Natural killer cell treated with Interleukin-12 subunit alpha and Interleukin-12 subunit beta and Interleukin-15 and Interleukin-18, amount 100 ng/mL, for 72 hours (primary cell): ENCODE results near the gene KRTAP10-7. TPM values are rescaled to one million over a fixed set of nuclear protein-coding genes. Genes with fewer than 3 reads are reported as not detected.
"Not testable (repeated sequence)": the region's sequence is repeated elsewhere in the genome, so short reads cannot be mapped to it uniquely, and the experiment has no call there.

Experiments
- ATAC-seq, 2 donors: fragments of 150-1000 bp; cut with Tn5 transposase in 1 of 2; sonication (Bioruptor Pico), chemical (Tn5 transposase) in 1 of 2; 2 replicates each; pipeline ENCODE4 v1.10.0; 2021
- DNase-seq: peaks from one replicate; pipeline ENCODE4 v3.0.0; 2022; ENCODE audit warnings: low spot score
- H3K27ac Mint-ChIP-seq, 2 donors: 1 replicate in 1 of 2; 2 replicates in 1 of 2; pipeline ENCODE4 v1.8.0; 2022; ENCODE audit warnings: mixed read lengths in 2 of 2, mild to moderate bottlenecking in 1 of 2, moderate library complexity in 1 of 2
- H3K27me3 Mint-ChIP-seq, 2 donors: 1 replicate in 1 of 2; 2 replicates in 1 of 2; pipeline ENCODE4 v1.8.0; 2022; ENCODE audit warnings: mixed read lengths in 2 of 2
- H3K36me3 Mint-ChIP-seq: one replicate; pipeline ENCODE4 v1.8.0; 2022; ENCODE audit warnings: mixed read lengths
- H3K4me1 Mint-ChIP-seq, 2 donors: 1 replicate in 1 of 2; 2 replicates in 1 of 2; pipeline ENCODE4 v1.8.0; 2022; ENCODE audit warnings: low read depth in 2 of 2, mixed read lengths in 2 of 2, mild to moderate bottlenecking in 1 of 2
- H3K4me3 Mint-ChIP-seq: one replicate; pipeline ENCODE4 v1.8.0; 2022; ENCODE audit warnings: mixed read lengths
- H3K9me3 Mint-ChIP-seq: 2 replicates; pipeline ENCODE4 v1.8.0; 2022; ENCODE audit warnings: mixed read lengths
- total RNA-seq, 2 donors: library from RNA; stranded (reverse); gene quantifications; one replicate each; pipeline ENCODE4 v1.2.3, GENCODE V29; 2022

KRTAP10-7 gene
- total RNA-seq, 2 donors from 2014 or later: not detected

- Mint-ChIP-seq H3K9me3 (no peaks in the 10 kb centered on the region), H3K27ac (no peak overlapping the region), H3K4me1 (peaks cover 0 to 7% of the 10 kb centered on the region in 2 donors), H3K27me3 (peaks cover 29 to 33% of the 10 kb centered on the region in 2 donors), H3K4me3 (no peak overlapping the region), H3K36me3 (no peaks in the 10 kb centered on the region)
- DNase-seq (no peak), ATAC-seq (peak in 1 of 2 donors; percentile 27)
Measured at GRCh38 chr21:44589586-44590305, 10.7 kb upstream of the KRTAP10-7 start.

DNA sequence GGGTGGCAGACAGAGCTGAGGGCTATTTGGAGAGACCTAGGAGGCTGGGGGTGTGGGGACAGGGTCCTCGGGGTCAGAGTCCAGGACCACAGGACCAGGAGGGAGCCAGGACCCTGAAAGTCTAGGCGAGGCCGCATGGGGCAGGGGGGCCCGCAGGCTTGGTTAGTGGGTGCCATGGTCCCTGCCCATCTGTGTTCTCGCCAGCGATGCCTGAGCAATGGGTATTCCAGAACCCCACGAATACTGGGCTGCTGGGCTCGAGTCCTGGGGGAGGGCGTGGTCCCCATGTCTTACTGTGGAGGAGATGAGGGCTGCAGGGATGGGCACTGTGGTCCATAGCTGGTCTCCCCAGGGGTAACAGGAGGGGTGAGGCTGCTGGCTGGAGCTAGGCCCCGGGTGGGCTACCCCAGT, 10.1 kb upstream of the KRTAP10-7 start:
- no peaks in the 10 kb centered on the region for H3K36me3 Mint-ChIP-seq
- no peak overlapping the region for H3K4me3 Mint-ChIP-seq
- peaks cover 0 to 7% of the 10 kb centered on the region in 2 donors for H3K4me1 Mint-ChIP-seq
- H3K27ac Mint-ChIP-seq: no peak overlapping the region
- peak in 1 of 2 donors; percentile 6 for ATAC-seq
- no peaks in the 10 kb centered on the region for H3K9me3 Mint-ChIP-seq
- no peak for DNase-seq
- H3K27me3 Mint-ChIP-seq: peaks cover 26 to 34% of the 10 kb centered on the region in 2 donors

DNA sequence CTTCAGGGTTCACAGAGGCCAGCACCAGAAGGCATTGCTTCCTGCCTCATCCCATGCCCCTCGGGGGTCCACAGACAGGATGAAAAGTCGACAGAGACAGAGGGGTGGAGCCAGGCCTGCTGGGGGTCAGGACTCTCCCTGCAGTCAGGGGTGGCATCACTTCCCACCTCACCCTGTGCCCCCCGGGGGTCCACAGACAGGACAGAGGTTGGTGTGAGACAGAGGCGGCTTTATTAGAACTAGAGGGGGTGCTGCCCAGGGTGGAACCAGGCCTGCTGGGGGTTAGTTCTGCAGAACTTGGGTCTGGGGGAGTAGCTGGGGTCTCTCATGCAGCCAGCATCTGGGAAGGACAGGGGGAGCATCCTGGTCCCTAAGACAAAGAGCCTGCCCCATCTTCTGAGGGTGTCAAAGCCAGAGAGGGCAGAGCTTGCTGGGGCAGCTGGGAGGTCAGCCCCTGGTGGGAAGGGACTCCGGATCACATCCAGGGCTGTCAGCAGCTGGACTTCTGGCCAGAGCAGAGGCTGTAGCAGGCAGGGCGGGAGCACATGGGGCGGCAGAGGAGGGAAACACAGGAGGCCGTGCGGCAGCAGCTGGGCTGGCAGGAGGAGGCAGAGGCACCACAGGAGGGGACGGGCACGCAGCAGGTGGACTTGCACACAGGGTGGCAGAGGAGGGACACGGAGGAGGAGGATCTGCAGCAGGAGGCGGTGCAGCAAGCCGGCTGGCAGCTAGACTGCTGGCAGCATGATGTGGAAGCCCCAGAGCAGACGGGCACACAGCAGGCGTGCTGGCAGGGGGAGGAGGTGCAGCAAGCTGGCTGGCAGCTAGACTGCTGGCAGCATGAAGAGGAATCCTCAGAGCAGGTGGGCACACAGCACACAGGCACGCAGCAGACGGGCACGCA, 9.2 kb upstream of the KRTAP10-7 start:
- not testable (repeated sequence) for DNase-seq, H3K9me3 Mint-ChIP-seq, H3K27ac Mint-ChIP-seq, H3K36me3 Mint-ChIP-seq, H3K4me1 Mint-ChIP-seq, H3K4me3 Mint-ChIP-seq
- peaks cover 19 to 30% of the 10 kb centered on the region in 2 donors for H3K27me3 Mint-ChIP-seq
- peak in 1 of 2 donors; percentile 38 for ATAC-seq

DNA sequence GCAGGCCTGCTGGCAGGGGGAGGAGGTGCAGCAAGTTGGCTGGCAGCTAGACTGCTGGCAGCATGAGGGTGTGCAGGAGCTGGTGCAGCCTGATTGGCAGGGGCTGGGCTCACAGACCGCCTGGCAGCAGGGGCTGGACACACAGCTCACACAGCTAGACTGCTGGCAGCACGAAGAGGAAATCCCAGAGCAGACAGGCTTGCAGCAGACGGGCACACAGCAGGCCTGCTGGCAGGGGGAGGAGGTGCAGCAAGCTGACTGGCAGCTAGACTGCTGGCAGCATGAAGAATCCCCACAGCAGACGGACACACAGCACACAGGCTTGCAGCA, 8.6 kb upstream of the KRTAP10-7 start:
- DNase-seq, ATAC-seq, H3K9me3 Mint-ChIP-seq, H3K36me3 Mint-ChIP-seq, H3K27ac Mint-ChIP-seq, H3K4me3 Mint-ChIP-seq, H3K4me1 Mint-ChIP-seq: not testable (repeated sequence)
- peaks cover 13 to 26% of the 10 kb centered on the region in 2 donors for H3K27me3 Mint-ChIP-seq

DNA sequence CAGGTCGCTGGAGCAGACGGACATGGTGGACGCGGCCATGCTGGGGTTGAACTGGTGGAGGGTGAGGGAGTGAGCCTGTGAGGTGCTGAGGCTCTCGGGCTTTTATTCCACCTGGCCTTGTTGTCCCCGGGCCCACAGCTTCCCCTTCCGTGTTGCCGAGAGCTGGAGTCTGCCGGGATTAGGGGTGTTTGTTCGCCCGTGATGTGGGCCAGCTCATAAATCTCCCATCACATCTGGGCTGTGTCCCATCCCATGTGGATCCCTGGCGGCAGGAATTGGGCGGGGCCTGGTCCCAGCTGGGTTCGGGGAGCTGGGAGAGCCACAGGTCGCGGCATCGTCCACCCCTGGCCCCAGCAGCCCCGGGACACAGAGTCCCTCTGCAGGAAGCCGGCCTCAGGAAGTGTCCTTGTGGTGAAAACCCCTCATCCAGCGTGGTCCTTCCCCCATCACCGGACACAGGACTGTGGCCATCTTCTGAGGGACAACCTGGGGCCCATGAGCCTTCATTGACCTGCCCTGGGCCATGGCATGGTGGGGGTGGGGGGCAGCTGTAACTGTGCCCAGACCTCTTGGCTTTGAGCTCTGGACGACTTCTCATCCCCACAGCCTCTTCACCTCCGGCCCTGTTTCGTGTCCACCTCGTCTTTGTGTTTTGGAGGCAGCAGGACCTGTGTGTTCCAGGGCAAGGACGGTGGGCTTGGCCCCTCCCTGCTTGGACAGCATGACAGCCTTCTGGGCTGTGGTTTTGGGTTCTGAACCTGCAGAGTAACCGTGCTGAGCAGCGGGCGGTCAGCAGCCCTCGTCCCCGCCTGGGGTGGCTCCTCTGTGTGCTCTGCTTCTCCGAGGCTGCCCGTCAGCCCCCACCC, 7.7 kb upstream of the KRTAP10-7 start, which contains the start of gene KRTAP10-6:
TSS of gene KRTAP10-6 (minus strand) at position 60 of the 866 bp plus-strand sequence. CDS start at position 39, 21 bp downstream.
- DNase-seq: no peak
- Mint-ChIP-seq H3K27ac (no peak within 1 kb of the TSS), H3K9me3 (no peaks in the 10 kb centered on the region), H3K36me3 (no peaks in the 10 kb centered on the region), H3K4me1 (peaks cover 0 to 7% of the 10 kb centered on the region in 2 donors), H3K27me3 (peaks cover 4 to 17% of the 10 kb centered on the region in 2 donors), H3K4me3 (no peak within 1 kb of the TSS)
- no peak for ATAC-seq

- Mint-ChIP-seq H3K4me1 (peaks cover 0 to 7% of the 10 kb centered on the region in 2 donors), H3K27me3 (peaks cover 8 to 21% of the 10 kb centered on the region in 2 donors), H3K27ac (no peak overlapping the region), H3K4me3 (no peak overlapping the region), H3K36me3 (no peaks in the 10 kb centered on the region), H3K9me3 (no peaks in the 10 kb centered on the region)
- no peak for DNase-seq
- ATAC-seq: no peak
Measured at GRCh38 chr21:44593598-44594405, 6.6 kb upstream of the KRTAP10-7 start.

DNA sequence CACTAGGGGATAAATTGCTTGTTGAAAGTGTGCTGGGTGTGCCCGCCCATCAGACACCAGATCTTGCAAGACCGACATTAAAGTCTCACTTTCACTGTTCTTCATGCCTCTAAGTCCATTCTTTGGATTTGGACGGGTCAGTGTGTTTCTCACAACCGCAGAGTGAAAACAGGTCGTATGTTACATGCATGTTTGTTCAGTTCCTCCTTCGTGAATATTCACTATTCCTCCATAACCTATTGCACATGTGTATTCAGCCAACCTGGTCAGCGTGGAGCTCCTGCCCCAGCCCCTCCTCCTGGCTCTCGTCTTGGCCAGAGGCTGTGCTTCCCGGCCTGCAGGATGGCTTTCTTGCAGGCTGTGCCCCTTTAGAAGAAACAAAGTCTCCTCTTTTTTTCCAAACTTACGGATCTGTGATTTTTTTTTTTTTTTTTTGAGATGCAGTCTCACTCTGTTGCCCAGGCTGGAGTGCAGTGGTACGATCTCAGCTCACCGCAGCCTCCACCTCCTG, 5.9 kb upstream of the KRTAP10-7 start:
- Mint-ChIP-seq H3K27me3 (peaks cover 8 to 18% of the 10 kb centered on the region in 2 donors), H3K4me3 (no peak overlapping the region), H3K36me3 (no peaks in the 10 kb centered on the region), H3K27ac (no peak overlapping the region), H3K9me3 (no peaks in the 10 kb centered on the region), H3K4me1 (peaks cover 0 to 7% of the 10 kb centered on the region in 2 donors)
- ATAC-seq: no peak
- DNase-seq: no peak

- H3K27me3 Mint-ChIP-seq: peaks cover 8 to 20% of the 10 kb centered on the region in 2 donors
- H3K36me3 Mint-ChIP-seq: no peaks in the 10 kb centered on the region
- peaks cover 0 to 7% of the 10 kb centered on the region in 2 donors for H3K4me1 Mint-ChIP-seq
- DNase-seq (no peak), ATAC-seq (no peak)
- no peaks in the 10 kb centered on the region for H3K9me3 Mint-ChIP-seq
- H3K4me3 Mint-ChIP-seq: no peak overlapping the region
- no peak overlapping the region for H3K27ac Mint-ChIP-seq
Measured at GRCh38 chr21:44595524-44595923, 4.9 kb upstream of the KRTAP10-7 start.

DNA sequence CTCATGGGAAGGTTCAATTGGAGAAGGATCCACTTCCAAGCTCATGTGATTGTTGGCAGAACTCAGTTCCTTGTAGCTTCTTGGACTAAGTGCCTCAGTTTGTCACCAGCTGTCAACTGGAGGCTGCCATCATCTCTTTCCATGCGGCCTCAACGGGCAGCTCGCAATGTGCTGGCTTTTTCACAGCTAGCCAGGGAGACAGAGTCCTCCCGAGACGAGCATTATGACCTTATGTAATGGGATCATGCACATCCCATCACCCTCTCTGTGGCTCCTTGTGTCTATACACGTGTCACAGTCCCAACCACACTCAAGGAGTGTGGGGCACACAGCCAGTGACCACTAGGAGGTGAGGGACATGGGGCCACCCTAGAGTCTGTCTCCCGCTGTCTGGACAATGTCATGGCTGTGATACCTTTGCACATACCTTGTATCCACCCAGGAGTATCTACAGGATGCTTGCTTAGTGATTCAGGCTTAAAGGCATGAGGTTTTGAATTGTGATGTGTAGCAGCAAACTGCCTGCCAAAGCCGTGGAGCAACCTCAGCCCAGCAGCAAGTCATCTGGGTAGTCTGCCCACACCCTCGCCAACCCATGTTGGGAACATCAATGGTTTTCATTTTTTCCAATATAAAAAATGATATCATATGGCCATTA, 4.2 kb upstream of the KRTAP10-7 start:
- Mint-ChIP-seq H3K27ac (no peak overlapping the region), H3K4me3 (no peak overlapping the region), H3K4me1 (peaks cover 0 to 7% of the 10 kb centered on the region in 2 donors), H3K9me3 (no peaks in the 10 kb centered on the region), H3K36me3 (no peaks in the 10 kb centered on the region), H3K27me3 (peaks cover 8 to 21% of the 10 kb centered on the region in 2 donors)
- DNase-seq (no peak), ATAC-seq (no peak)

DNA sequence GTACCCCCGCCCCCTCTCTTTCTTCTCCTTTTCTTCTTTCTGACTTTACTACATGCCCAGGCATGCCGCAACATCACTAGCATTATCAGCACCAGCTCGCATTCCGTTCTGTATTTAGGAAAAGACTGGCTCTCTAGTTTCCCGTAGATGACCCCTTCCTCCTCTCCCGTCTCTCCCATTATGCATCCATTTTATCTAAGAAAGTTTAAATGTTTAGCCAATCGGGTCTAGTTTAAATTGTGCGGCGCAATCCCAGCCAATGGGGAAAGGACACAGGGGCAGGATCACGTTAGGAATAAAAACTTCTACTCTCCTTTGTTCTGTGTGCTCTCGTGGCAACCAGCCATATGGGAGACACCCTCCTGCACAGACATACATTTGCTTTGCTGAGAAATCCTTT, 2.3 kb upstream of the KRTAP10-7 start:
- ATAC-seq (no peak), DNase-seq (no peak)
- Mint-ChIP-seq H3K4me1 (peaks cover 0 to 3% of the 10 kb centered on the region in 2 donors), H3K9me3 (no peaks in the 10 kb centered on the region), H3K27me3 (peaks cover 8 to 18% of the 10 kb centered on the region in 2 donors), H3K27ac (no peak overlapping the region), H3K36me3 (no peaks in the 10 kb centered on the region), H3K4me3 (no peak overlapping the region)

DNA sequence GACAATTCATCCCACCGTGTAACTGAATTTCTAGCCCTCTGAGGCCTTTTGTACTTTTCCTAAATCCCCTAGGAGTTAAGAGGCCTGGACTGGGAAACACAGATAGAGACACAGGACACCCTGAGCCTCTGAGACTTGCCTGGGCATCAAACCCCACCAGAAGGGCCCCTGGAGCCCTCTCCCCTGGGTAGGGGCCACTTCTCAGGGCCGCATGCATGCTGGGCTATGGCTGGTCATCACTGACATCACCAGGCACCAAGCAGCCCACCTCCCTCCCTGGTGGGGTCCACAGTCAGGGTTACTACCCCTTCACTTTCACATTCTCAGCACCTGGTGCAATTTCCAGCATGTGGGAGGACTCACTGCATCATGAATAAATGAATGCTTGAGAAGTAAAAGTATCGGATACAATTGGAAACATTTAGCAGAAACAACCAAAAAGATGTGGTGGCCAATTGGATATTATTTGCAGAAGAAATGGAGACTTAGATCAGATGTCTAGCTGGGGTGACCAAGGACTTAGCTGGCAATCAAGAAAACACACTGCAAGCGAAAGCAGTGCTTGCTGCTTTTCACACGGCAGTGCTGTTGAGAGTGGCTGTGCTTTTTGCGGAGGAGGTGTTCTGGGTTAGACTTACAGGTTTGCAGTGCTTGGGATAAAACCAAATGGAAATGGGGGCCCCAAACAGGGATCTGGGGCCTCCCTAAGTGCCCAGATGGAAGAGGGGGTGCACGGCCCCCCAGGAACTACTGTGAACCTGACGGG, 950 bp upstream of the KRTAP10-7 start:
- ATAC-seq (no peak), DNase-seq (no peak)
- H3K9me3 Mint-ChIP-seq: no peaks in the 10 kb centered on the region
- no peaks in the 10 kb centered on the region for H3K36me3 Mint-ChIP-seq
- H3K27me3 Mint-ChIP-seq: peaks cover 8 to 20% of the 10 kb centered on the region in 2 donors
- no peak overlapping the region for H3K27ac Mint-ChIP-seq
- H3K4me1 Mint-ChIP-seq: no peaks in the 10 kb centered on the region
- no peak overlapping the region for H3K4me3 Mint-ChIP-seq

GRCh38 chr21:44601091-44601490, 694 bp downstream of the KRTAP10-7 start:
- peaks cover 22% of the 10 kb centered on the region in 2 donors for H3K27me3 Mint-ChIP-seq
- not testable (repeated sequence) for H3K4me1 Mint-ChIP-seq, H3K9me3 Mint-ChIP-seq, DNase-seq, ATAC-seq, H3K27ac Mint-ChIP-seq, H3K36me3 Mint-ChIP-seq, H3K4me3 Mint-ChIP-seq
